ENCODE results near the gene MIX23.
A peak's percentile ranks its signal among the peaks of the same experiment; 100 is the strongest.
"Not testable (repeated sequence)": the region's sequence is repeated elsewhere in the genome, so short reads cannot be mapped to it uniquely, and the experiment has no call there.

MIX23 gene

DNA sequence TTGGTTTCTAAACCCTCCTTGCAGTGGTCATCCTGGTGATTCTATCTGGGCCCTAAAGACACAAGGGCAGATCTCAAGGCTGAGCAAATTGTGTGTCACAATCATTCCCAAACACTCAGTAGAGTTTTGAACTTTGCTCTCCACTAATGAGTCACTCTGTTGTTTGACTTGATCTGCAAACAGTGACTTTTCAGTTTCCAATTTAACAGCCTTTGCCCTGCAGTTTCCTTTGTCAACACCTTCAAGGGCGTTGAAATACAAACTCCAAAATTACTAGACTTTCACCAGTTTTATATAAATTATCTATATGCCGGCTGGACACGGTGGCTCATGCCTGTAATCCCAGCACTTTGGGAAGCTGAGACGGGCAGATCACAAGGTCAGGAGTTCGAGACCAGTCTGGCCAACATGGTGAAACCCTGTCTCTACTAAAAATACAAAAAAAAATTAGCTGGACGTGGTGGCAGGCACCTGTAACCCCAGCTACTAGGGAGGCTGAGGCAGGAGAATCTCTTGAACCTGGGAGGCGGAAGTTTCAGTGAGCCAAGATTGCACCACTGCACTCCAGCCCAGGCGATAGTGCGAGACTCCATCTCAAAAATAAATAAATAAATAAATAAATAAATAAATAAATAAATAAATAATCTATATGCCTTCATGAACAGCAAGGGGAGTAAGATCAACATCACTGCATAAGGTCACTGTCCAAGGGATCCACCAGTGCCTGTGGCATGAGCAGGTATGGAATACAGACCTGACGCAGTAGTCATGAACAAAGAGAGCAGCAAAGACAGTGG lies 17.3 kb downstream of the MIX23 start:
- POLR2A ChIA-PET; H3K9me3 ChIP-seq (ENCODE audit: control insufficient read depth, insufficient read depth, low read depth, low read length); H3K4me1 ChIP-seq (ENCODE audit: control insufficient read depth, insufficient read depth, low read length); H3K4me3 ChIP-seq (ENCODE audit: low read depth, low read length); H3K27ac ChIP-seq (ENCODE audit: extremely low read depth, low read depth, low read length): not testable (repeated sequence)
- peaks cover 14 to 68% of the 10 kb centered on the region in 2 experiments for H3K36me3 ChIP-seq (ENCODE audit: control insufficient read depth in 2 of 2, insufficient read depth in 1 of 2, low read length in 2 of 2)
- TF ChIP-seq, protein P1, sequence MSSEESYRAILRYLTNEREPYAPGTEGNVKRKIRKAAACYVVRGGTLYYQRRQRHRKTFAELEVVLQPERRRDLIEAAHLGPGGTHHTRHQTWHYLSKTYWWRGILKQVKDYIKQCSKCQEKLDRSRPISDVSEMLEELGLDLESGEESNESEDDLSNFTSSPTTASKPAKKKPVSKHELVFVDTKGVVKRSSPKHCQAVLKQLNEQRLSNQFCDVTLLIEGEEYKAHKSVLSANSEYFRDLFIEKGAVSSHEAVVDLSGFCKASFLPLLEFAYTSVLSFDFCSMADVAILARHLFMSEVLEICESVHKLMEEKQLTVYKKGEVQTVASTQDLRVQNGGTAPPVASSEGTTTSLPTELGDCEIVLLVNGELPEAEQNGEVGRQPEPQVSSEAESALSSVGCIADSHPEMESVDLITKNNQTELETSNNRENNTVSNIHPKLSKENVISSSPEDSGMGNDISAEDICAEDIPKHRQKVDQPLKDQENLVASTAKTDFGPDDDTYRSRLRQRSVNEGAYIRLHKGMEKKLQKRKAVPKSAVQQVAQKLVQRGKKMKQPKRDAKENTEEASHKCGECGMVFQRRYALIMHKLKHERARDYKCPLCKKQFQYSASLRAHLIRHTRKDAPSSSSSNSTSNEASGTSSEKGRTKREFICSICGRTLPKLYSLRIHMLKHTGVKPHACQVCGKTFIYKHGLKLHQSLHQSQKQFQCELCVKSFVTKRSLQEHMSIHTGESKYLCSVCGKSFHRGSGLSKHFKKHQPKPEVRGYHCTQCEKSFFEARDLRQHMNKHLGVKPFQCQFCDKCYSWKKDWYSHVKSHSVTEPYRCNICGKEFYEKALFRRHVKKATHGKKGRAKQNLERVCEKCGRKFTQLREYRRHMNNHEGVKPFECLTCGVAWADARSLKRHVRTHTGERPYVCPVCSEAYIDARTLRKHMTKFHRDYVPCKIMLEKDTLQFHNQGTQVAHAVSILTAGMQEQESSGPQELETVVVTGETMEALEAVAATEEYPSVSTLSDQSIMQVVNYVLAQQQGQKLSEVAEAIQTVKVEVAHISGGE (tag by site-specific recombination; conservative IDR thresholded peaks at IDR 0.05; ENCODE audit: low read depth), result peak; percentile 53
- peak; percentile 85; the same call in 1 of the 2 replicates for TF ChIP-seq ZNF394 (tag by site-specific recombination; IDR thresholded peaks at IDR 0.05; ENCODE audit: borderline replicate concordance)
- TF ChIP-seq ZNF623 (tag by site-specific recombination; IDR thresholded peaks at IDR 0.05), result peak; percentile 62
- TF ChIP-seq ZNF426 (tag by site-specific recombination; IDR thresholded peaks at IDR 0.05), result peak; percentile 59
- TF ChIP-seq ZNF140 (tag by site-specific recombination; IDR thresholded peaks at IDR 0.05), result peak; percentile 47; the same call in 1 of the 2 replicates
- TF ChIP-seq ZNF555 (tag by site-specific recombination; conservative IDR thresholded peaks at IDR 0.05), result peak; percentile 50
- TF ChIP-seq ZNF558 (tag by site-specific recombination; IDR thresholded peaks at IDR 0.05), result 0 out of 2 replicates have a peak, but pooled peaks have one; percentile 19
- TF ChIP-seq, protein P2, sequence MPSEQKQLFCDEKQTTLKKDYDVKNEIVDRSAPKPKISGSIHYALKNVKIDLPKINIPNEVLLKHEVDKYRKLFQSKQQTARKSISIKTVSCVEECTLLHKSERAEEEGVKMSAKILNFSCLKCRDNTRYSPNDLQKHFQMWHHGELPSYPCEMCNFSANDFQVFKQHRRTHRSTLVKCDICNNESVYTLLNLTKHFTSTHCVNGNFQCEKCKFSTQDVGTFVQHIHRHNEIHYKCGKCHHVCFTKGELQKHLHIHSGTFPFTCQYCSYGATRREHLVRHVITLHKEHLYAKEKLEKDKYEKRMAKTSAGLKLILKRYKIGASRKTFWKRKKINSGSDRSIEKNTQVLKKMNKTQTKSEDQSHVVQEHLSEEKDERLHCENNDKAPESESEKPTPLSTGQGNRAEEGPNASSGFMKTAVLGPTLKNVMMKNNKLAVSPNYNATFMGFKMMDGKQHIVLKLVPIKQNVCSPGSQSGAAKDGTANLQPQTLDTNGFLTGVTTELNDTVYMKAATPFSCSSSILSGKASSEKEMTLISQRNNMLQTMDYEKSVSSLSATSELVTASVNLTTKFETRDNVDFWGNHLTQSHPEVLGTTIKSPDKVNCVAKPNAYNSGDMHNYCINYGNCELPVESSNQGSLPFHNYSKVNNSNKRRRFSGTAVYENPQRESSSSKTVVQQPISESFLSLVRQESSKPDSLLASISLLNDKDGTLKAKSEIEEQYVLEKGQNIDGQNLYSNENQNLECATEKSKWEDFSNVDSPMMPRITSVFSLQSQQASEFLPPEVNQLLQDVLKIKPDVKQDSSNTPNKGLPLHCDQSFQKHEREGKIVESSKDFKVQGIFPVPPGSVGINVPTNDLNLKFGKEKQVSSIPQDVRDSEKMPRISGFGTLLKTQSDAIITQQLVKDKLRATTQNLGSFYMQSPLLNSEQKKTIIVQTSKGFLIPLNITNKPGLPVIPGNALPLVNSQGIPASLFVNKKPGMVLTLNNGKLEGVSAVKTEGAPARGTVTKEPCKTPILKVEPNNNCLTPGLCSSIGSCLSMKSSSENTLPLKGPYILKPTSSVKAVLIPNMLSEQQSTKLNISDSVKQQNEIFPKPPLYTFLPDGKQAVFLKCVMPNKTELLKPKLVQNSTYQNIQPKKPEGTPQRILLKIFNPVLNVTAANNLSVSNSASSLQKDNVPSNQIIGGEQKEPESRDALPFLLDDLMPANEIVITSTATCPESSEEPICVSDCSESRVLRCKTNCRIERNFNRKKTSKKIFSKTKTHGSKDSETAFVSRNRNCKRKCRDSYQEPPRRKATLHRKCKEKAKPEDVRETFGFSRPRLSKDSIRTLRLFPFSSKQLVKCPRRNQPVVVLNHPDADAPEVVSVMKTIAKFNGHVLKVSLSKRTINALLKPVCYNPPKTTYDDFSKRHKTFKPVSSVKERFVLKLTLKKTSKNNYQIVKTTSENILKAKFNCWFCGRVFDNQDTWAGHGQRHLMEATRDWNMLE (tag by site-specific recombination; conservative IDR thresholded peaks at IDR 0.05; ENCODE audit: low read depth), result peak; percentile 75
- peak; percentile 13; the same call in 1 of the 2 replicates for TF ChIP-seq ZNF664 (tag by site-specific recombination; IDR thresholded peaks at IDR 0.05)
- CTCF ChIA-PET, result interaction anchor here (0.7 to 1.3 kb wide), 2 partner anchors 27 to 76 kb away, joined by 4 read pairs; no protein-coding TSS in a partner anchor

DNA sequence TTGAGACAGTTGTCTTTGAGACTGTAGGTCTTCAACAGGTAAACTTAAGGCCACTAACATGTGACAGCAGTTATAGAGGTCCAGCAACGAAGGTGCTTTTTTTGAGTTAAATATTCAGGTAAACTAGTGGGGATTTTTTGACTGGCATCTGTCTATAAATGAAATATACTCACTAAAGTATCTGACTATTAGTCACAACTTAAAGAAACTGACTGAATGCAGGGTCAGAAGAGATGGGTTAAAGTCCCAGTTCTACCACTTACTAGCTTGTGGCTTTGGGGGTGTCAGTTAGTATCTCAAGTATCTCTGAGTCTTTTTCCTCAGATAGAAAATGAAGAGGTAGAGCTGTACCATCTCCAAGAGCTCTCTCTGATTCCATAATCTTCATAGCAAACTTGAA lies 18.0 kb downstream of the MIX23 start:
- Histone ChIP-seq H3K9me3 (ENCODE audit: control insufficient read depth, insufficient read depth, low read depth, low read length) (no peaks in the 10 kb centered on the region), H3K4me3 (ENCODE audit: low read depth, low read length) (no peak overlapping the region), H3K36me3 (ENCODE audit: control insufficient read depth in 2 of 2, insufficient read depth in 1 of 2, low read length in 2 of 2) (peaks cover 13 to 63% of the 10 kb centered on the region in 2 experiments), H3K4me1 (ENCODE audit: control insufficient read depth, insufficient read depth, low read length) (no peaks in the 10 kb centered on the region), H3K27ac (ENCODE audit: extremely low read depth, low read depth, low read length) (no peak overlapping the region)
- POLR2A ChIA-PET, result no interaction called here
- TF ChIP-seq PRDM2 (tag by site-specific recombination; IDR thresholded peaks at IDR 0.05; ENCODE audit: borderline replicate concordance) (no peak), ZNF184 (tag by site-specific recombination; IDR thresholded peaks at IDR 0.05) (no peak), ZNF266 (tag by site-specific recombination; IDR thresholded peaks at IDR 0.05; ENCODE audit: low read depth) (no peak), ZNF133 (tag by site-specific recombination; IDR thresholded peaks at IDR 0.05) (no peak), ZNF174 (tag by site-specific recombination; IDR thresholded peaks at IDR 0.05) (no peak), ZNF311 (tag by site-specific recombination; IDR thresholded peaks at IDR 0.05; ENCODE audit: borderline replicate concordance) (no peak), ZNF335 (tag by site-specific recombination; conservative IDR thresholded peaks at IDR 0.05) (no peak)
- CTCF ChIA-PET, result interaction anchor here (1.3 kb wide), 1 partner anchor 28 kb away, joined by 4 read pairs; no protein-coding TSS in a partner anchor
